Testis (tissue), 3 donors: ENCODE data around the gene SETD3. TPM values are rescaled to one million over a fixed set of nuclear protein-coding genes. Genes with fewer than 3 reads are reported as not detected.

ENCODE experiments used
- DNase-seq: peaks from one replicate; pipeline ENCODE4 v3.0.0-alpha.2; 2019
- H3K27ac ChIP-seq, 2 donors: fragments of 200-600 bp; sonication (generic); one replicate each; pipeline ENCODE4 v1.5.1; 2019
- H3K27me3 ChIP-seq: fragments of 200-600 bp; sonication (generic); one replicate; pipeline ENCODE4 v1.5.1; 2019
- H3K36me3 ChIP-seq: fragments of 200-600 bp; sonication (generic); one replicate; pipeline ENCODE4 v1.5.1; 2017; ENCODE audit warnings: low read depth; ENCODE audit errors: missing control alignments
- H3K4me1 ChIP-seq: fragments of 200-600 bp; sonication (generic); one replicate; pipeline ENCODE4 v1.5.1; 2019
- H3K4me3 ChIP-seq, 2 donors: fragments of 200-600 bp; sonication (generic); one replicate each; pipeline ENCODE4 v1.5.1; 2017 to 2019
- H3K9me3 ChIP-seq: fragments of 200-600 bp; sonication (generic); one replicate; pipeline ENCODE4 v1.5.1; 2017
- POLR2A ChIP-seq: fragments of 450-650 bp; IDR thresholded peaks from one replicate; pipeline ENCODE4 v1.6.1; 2017; ENCODE audit warnings: antibody characterized with exemption, mild to moderate bottlenecking, moderate library complexity
- WGBS, 2 donors: methylation state at CpG; one replicate each; pipeline ENCODE4 v1.1.5; 2018; 5-methylcytosine and 5-hydroxymethylcytosine counted together
- intact Hi-C: fragments of 100-400 bp; cut with DNase I; formaldehyde crosslinking; loops from one replicate; pipeline ENCODE4 v1.15.1; 2023; ENCODE audit warnings: low total_unique reads
- polyA plus RNA-seq: library from polyadenylated mRNA; stranded (reverse); fragments of 350-450 nt; fragmentation: Illumina TruSeq; extraction: RNeasy Lipid Tissue Mini Kit (QIAGEN cat#74804); gene quantifications from one replicate; pipeline ENCODE4 v1.2.3, GENCODE V29; 2014; ENCODE audit warnings: low read depth, low replicate concordance; ENCODE audit not compliant: insufficient read depth
- total RNA-seq, 2 donors: library from RNA; depleted of rRNA; stranded (reverse); fragments of >200 nt; gene quantifications; one replicate each; pipeline ENCODE4 v1.2.3, GENCODE V29; 2016
- TF ChIP-seq, protein P1 (sequence below), 3 experiments: fragments of 450-650 bp in 2 of 3; fragments of 200-600 bp in 1 of 3; sonication (generic) in 1 of 3; IDR thresholded peaks; one replicate each; pipeline ENCODE4 v1.5.1; 2016 to 2019; ENCODE audit warnings: antibody characterized with exemption in 3 of 3, mild to moderate bottlenecking in 2 of 3, moderate library complexity in 1 of 3

SETD3 gene
- total and polyA plus RNA-seq, 3 donors from 2014 or later: 135 to 186 (median 160) TPM

DNA sequence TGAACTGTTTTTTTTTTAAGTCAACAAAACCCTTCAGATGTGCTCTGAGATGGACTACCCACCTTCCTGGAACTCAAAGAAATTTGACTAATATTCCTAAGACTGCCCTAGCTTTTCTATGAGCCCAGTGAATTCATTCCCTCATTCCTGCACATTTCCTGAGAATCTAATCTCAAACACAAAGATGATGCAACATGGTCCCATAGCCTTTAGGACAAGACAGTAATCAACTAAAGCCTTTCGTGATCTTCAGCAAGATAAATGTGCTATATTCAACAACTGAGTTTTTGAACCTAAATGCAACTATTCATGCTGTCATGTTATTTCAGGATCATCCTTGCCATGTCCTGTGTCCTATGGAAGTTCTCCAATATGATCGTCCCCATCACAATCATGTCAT is 5.0 kb downstream of the SETD3 start:
- Histone ChIP-seq H3K9me3 (no peaks in the 10 kb centered on the region), H3K27ac (no peak overlapping the region), H3K27me3 (no peaks in the 10 kb centered on the region), H3K4me1 (peaks cover 16% of the 10 kb centered on the region), H3K36me3 (no peaks in the 10 kb centered on the region), H3K4me3 (no peak overlapping the region)
- no peak for TF ChIP-seq POLR2A
- TF ChIP-seq, protein P1, sequence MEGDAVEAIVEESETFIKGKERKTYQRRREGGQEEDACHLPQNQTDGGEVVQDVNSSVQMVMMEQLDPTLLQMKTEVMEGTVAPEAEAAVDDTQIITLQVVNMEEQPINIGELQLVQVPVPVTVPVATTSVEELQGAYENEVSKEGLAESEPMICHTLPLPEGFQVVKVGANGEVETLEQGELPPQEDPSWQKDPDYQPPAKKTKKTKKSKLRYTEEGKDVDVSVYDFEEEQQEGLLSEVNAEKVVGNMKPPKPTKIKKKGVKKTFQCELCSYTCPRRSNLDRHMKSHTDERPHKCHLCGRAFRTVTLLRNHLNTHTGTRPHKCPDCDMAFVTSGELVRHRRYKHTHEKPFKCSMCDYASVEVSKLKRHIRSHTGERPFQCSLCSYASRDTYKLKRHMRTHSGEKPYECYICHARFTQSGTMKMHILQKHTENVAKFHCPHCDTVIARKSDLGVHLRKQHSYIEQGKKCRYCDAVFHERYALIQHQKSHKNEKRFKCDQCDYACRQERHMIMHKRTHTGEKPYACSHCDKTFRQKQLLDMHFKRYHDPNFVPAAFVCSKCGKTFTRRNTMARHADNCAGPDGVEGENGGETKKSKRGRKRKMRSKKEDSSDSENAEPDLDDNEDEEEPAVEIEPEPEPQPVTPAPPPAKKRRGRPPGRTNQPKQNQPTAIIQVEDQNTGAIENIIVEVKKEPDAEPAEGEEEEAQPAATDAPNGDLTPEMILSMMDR (IDR thresholded peaks at IDR 0.05): no peak
- DNase-seq: no peak
- WGBS, 2 donors: 82 to 87% methylated on average over 2 of the region's 2 CpGs
- intact Hi-C loops: no loop called here

DNA sequence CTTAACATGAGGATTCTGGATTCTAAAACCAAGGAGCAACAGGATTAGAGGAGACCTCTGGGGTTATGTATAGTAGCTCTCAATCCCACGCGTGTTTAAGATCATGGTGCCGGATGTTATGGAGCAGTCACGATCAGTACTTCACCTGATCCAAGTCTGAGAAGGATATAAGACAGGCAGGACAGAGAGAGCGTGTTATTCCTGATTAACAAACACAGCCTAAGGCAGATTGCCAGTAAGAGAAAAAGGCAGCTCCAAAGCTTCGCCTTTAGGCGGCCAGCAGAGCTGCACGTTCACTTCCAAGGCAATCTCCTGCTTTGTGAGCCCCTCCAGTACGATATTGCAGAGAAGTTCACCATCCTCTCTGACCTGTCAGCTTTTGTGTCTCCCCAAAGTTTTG is 5.5 kb downstream of the SETD3 start:
- Histone ChIP-seq H3K36me3 (no peaks in the 10 kb centered on the region), H3K27ac (no peak overlapping the region), H3K4me3 (no peak overlapping the region), H3K4me1 (peaks cover 16% of the 10 kb centered on the region), H3K9me3 (no peaks in the 10 kb centered on the region), H3K27me3 (no peaks in the 10 kb centered on the region)
- intact Hi-C loops: no loop called here
- TF ChIP-seq POLR2A: no peak
- WGBS, 2 donors: 21 to 69% methylated on average over 9 of the region's 9 CpGs
- peak; percentile 42 for DNase-seq

DNA sequence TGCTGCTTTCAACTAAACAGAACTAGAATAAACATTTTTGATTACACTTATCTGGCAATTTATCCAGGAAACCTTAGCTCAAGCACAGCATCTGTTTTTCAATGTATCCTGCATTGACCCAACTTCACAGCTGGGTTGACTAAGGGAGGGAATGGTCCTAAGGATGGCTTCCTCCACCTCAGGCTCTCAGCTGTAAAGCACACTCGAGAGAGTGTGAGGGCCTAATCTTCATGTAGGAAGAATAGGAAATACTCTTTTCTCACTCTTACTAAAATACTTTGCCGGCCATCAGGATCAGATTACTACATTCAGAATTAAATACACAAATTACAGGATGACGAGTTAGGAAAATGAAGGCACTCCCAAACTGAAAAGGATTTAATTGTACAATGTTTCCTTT is 7.2 kb downstream of the SETD3 start:
- Histone ChIP-seq H3K4me1 (peaks cover 5% of the 10 kb centered on the region), H3K9me3 (no peaks in the 10 kb centered on the region), H3K36me3 (no peaks in the 10 kb centered on the region), H3K27ac (no peak overlapping the region), H3K27me3 (no peaks in the 10 kb centered on the region), H3K4me3 (no peak overlapping the region)
- DNase-seq: no peak
- WGBS, 2 donors: 57 to 70% methylated on average over 3 of the region's 3 CpGs
- TF ChIP-seq, protein P1 (IDR thresholded peaks at IDR 0.05): no peak
- TF ChIP-seq POLR2A: no peak
- intact Hi-C loops: no loop called here

DNA sequence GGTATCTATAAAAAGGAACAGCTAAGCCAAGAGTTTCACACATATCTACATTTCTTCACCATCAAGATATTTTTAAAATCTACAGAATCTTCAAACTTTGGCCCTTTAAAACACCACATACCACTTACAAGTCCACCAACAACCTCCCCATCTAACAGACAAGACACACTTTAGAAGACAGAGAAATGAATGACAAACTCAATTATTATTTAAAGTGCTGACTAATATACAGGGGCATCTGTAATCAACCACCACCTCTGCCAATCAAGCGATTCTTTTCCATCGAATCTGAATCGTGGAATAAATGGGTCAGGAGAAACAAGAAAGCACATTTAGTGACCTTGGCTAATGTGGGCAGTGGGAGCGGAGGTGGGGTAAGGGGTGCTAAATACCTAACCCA is 7.7 kb downstream of the SETD3 start:
- Histone ChIP-seq H3K36me3 (no peaks in the 10 kb centered on the region), H3K4me3 (no peak overlapping the region), H3K4me1 (no peaks in the 10 kb centered on the region), H3K27me3 (no peaks in the 10 kb centered on the region), H3K27ac (no peak overlapping the region), H3K9me3 (no peaks in the 10 kb centered on the region)
- TF ChIP-seq POLR2A: no peak
- TF ChIP-seq, protein P1 (IDR thresholded peaks at IDR 0.05): no peak
- intact Hi-C loops: no loop called here
- 73 to 80% methylated on average over 4 of the region's 4 CpGs for WGBS, 2 donors
- no peak for DNase-seq

DNA sequence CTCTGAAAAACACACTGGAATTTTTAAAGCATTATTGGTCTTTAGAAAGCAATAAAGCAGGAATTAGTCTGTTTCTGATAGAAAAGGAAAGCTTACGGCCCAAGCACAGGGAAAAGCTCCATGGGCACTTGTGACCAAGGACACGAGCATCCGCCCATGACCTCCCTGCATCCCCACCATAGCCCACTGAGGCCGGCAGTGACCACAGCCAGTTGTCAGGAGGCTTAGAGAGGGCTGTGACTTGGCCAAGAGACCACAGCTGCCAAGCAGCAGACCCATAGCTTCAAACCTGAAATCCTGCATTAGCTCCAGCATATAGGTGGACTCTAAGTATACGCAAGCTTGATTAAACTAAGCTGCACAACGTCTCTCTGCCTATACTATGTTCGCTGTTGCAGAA is 8.9 kb downstream of the SETD3 start:
- Histone ChIP-seq H3K9me3 (no peaks in the 10 kb centered on the region), H3K36me3 (no peaks in the 10 kb centered on the region), H3K27ac (no peak overlapping the region), H3K4me1 (no peaks in the 10 kb centered on the region), H3K27me3 (no peaks in the 10 kb centered on the region), H3K4me3 (no peak overlapping the region)
- no peak for TF ChIP-seq POLR2A
- TF ChIP-seq, protein P1 (IDR thresholded peaks at IDR 0.05): no peak
- no peak for DNase-seq
- 88 to 90% methylated on average over 7 of the region's 7 CpGs for WGBS, 2 donors
- intact Hi-C loops: no loop called here
